ENCODE measurements around the gene TLX2.

DNA sequence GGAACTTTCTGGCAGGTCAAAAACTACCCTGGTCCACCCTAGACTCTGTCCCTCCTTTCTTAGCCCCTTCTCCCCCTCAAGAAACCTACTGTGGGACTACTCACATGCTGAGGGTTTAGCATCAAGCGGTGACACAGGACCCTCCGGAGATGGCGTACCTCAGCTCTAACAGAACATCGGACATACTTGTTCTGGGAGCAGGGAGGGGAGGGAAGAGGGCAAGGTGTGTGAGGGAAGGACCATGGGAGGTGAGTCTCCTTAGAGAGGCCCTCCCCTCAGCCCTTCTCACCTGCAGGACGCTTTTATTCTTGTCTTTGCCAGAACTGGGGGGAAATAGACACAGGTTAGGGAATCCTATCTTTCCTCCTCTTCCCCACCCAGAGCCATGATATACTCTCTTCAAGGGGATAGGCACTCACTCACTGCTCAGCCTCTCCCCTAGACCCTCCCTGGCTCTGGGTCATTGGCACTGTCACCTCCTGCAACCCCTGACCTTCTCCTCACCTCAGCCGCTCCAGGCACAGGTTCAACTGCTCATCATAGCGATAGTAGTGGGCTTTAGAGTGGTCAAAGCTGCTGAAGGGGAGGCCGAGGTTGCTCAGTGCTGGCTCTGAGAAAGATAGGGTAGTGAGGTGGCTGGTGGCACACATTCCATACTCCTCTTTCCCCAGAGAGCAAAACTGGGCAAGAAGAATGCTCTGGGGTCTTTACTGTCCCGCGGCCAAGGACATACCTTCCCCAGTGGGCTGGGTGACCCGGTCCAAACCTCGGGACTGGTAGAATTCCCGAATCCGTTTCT is 8.6 kb upstream of the TLX2 start:
- TF ChIP-seq, protein P1, sequence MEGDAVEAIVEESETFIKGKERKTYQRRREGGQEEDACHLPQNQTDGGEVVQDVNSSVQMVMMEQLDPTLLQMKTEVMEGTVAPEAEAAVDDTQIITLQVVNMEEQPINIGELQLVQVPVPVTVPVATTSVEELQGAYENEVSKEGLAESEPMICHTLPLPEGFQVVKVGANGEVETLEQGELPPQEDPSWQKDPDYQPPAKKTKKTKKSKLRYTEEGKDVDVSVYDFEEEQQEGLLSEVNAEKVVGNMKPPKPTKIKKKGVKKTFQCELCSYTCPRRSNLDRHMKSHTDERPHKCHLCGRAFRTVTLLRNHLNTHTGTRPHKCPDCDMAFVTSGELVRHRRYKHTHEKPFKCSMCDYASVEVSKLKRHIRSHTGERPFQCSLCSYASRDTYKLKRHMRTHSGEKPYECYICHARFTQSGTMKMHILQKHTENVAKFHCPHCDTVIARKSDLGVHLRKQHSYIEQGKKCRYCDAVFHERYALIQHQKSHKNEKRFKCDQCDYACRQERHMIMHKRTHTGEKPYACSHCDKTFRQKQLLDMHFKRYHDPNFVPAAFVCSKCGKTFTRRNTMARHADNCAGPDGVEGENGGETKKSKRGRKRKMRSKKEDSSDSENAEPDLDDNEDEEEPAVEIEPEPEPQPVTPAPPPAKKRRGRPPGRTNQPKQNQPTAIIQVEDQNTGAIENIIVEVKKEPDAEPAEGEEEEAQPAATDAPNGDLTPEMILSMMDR (IDR thresholded peaks at IDR 0.05) = no peak
- TF ChIP-seq POLR2A (IDR thresholded peaks at IDR 0.05) = no peak

All from breast epithelium (tissue), 3 donors.